Cerebellar cortex (tissue), 1 donor: ENCODE measurements around the gene LASP1NB.
A peak's percentile ranks its signal among the peaks of the same experiment; 100 is the strongest.
"Not testable (repeated sequence)": the region's sequence is repeated elsewhere in the genome, so short reads cannot be mapped to it uniquely, and the experiment has no call there.

Experiments
- DNase-seq: peaks from one replicate; pipeline ENCODE4 v3.0.0-alpha.2; 2015; ENCODE audit warnings: low spot score

The LASP1NB gene

GRCh38 chr17:38897176-38897575, 28.2 kb upstream of the LASP1NB start:
- no peak for DNase-seq

DNA sequence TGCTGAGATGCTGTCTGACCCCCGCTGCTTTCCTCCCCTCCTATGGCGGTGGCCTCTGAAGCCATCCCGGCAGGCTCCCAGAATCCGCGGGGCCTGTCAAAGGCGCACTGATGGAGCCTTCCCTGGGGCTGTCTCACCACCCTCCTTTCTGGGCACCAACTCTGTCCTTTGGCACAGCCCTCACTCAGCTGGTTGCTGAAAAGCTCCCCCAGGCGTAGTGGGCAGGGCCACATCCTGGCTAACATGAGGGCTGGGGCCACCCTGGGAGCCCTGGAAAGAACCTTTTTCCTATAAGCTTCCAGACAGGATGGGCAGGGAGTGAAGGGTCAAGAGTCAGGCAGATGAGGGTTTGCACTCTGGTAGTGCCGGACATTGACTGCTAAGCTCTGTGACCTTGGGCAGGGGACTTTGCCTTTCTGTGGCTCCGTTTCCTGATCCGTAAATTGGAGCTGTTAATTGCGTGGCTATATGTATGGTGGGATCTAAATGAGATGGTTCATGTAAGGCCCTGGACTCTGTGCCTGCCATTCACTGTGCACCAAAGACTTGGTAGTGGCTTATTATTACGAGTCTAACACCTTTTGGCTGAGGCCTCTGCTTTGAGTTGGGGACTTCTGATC, 27.6 kb upstream of the LASP1NB start:
- DNase-seq, result no peak

- no peak for DNase-seq
Measured at GRCh38 chr17:38898291-38898679, 27.1 kb upstream of the LASP1NB start.

DNA sequence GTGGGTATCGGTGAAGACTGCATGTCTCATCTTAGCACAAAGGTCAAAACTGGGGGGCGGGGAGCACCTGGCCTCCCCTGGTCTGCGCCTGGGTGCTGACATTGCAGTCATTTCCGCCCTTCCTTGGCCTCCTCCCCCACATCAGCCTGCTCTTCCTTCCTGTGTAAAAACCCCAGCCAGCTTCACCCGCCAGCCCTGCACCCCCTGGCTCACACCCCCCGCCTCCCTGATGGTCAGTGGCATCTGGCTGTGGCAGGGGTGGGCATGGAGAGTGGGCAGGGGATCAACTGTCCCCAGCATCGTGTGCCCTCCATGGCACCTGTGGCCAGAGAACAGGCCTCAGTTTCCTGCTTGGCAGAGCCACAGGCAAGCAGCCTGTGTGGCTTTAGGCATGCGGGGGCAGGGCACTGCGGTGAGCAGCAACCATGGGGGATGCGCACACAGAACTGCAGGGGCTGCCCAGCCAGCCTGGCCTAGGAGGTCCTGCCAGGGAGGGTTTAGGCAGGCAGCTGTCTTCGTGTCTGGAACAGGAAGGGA, 26.5 kb upstream of the LASP1NB start:
- DNase-seq, result no peak

- DNase-seq, result no peak
Measured at GRCh38 chr17:38899421-38899820, 26.0 kb upstream of the LASP1NB start.

DNA sequence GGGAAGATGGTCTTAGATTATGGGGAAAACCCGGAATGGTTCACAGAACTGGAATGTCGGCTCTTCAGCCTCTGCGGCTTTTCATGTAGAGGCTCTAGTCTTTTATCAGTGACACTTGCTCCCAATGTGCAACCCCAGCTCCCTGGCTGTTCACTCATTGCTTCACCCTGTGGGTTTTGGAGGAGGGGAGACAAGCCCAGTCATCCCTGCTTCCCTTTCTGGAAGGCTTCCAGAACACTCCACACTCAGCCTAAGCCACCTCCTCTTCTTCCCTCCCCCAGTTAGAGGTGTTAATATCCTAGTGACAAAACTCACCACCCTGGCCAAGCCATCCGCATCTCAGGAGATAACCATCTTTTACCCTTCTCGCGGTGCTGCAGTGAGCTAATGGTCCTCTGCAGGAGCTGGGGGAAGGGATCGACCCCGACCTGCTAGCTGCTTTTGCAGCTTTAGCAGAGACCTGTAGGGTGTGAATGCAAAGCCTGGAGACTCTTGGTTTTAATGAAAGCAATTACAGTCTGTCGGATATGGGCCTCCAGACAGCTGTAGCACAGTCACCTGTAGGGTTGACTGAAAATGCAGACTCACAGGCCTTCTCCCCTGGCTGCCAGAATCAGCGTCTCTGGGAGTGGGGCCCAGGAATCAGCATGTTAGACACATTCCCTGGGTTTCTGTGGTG, 24.3 kb upstream of the LASP1NB start:
- no peak for DNase-seq

DNA sequence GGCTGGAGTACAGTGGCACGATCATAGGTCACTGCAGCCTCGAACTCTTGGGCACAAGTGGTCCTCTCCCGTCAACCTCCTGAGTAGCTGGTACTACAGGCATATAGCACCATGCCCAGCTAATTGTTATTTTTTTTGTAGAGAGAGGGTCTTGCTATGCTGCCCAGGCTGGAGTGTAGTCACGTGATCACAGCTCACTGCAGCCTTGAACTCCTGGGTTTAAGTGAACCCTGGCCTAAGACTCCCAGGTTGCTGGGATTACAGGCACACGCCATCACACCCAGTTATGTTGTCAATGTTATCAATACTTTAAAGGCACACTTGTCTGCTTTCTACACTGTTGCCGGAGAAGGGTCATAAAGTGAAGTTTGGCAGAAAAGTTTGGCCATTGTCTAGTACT, 22.0 kb upstream of the LASP1NB start:
- no peak for DNase-seq

DNA sequence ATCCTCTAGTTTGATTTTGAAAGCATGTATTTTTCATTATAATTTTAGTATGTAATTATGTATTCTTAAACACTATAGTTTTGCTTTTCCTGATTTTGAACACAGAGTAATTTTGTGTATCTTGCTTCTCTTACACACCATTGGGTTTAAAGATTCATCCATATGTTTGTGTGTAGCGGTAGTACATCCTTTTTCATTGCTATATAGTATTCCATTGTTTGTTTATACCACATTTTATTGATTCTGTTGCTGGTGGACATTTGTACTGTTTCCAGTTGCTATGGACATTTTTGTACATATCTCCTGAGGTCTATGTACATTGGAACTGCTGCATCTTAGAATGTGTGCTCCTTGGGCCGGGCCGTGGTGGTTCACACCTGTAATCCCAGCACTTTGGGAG, 20.5 kb upstream of the LASP1NB start:
- no peak for DNase-seq

- DNase-seq, result no peak
Measured at GRCh38 chr17:38905375-38905774, 20.0 kb upstream of the LASP1NB start.

GRCh38 chr17:38906460-38907228, 18.8 kb upstream of the LASP1NB start:
- peak; percentile 21 for DNase-seq

- no peak for DNase-seq
Measured at GRCh38 chr17:38907930-38908675, 17.3 kb upstream of the LASP1NB start.

GRCh38 chr17:38908676-38909181, 16.7 kb upstream of the LASP1NB start:
- no peak for DNase-seq

GRCh38 chr17:38910325-38910724, 15.1 kb upstream of the LASP1NB start:
- DNase-seq, result no peak

GRCh38 chr17:38911081-38911730, 14.2 kb upstream of the LASP1NB start:
- no peak for DNase-seq

GRCh38 chr17:38911731-38912081, 13.7 kb upstream of the LASP1NB start:
- DNase-seq, result not testable (repeated sequence)

DNA sequence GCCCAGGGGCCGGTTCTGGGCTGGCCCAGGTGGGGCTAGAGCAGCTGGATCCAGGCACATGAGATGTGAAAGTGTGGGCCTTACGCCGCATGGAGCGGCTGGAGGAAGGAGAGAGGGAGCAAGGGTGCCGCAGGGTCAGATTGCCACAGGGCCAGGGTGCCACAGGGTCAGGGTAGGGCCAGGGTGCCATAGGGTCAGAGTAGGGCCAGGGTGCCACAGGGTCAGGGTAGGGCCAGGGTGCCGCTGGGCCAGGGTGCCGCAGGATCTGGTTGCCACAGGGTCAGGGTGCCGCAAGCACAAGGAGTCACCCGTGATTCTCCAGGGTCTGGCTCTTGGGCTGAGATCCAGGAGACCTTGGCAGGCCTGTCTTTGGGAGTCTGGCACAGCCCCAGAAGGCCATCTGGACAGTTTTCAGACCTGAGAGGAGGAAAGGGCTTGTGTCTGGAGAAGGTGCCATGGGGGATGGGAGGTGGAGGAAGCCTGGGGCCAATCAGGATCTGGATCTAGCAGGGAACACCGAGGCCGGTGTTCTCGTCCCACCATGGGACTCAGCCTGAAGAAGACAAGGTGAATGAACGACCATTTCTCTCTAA, 13.1 kb upstream of the LASP1NB start:
- DNase-seq, result peak; percentile 63

- DNase-seq, result peak; percentile 28
Measured at GRCh38 chr17:38914741-38915638, 10.4 kb upstream of the LASP1NB start.

DNA sequence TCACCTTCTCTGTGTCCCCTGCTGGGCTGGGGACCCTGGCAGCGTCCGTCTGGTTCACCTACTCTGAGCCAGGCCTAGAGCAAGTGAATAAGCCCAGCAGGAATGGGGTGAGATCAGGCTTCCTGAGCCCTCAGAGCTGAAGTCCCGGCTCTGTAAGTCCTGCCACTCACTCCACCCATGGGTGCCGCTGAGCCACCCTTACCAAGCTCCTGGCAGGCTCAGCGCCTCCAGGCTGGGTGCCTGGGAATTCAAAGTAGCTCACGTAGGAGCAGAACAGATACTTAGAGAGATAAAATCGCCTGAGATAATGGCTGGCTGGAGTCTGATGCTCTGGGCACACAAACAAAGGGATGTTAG, 9.8 kb upstream of the LASP1NB start:
- DNase-seq, result no peak

GRCh38 chr17:38916771-38917170, 8.6 kb upstream of the LASP1NB start:
- no peak for DNase-seq

- peak; percentile 34 for DNase-seq
Measured at GRCh38 chr17:38917259-38917658, 8.2 kb upstream of the LASP1NB start.
